ENCODE results near the gene ARHGAP12.

DNA sequence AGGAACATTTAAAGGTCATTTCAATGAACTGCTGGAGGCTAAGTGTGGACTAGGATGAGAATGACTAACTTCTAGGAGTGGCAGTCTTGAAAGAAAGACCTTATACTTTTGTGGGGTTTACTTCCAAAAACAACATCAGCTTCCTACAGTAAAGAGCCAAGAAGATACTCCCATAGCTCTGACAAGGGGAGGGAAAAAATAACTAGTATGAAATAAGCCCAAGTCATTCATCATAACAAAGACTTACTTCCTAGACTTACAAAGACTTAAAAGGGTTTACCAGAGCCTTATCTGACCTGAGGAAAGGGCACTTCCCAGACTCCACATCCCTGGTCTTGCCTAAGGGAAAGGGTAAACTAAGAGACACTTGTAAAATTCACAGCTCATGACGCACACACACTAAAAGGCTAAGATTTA is 31.7 kb downstream of the ARHGAP12 start:
- TF ChIP-seq, protein P1, sequence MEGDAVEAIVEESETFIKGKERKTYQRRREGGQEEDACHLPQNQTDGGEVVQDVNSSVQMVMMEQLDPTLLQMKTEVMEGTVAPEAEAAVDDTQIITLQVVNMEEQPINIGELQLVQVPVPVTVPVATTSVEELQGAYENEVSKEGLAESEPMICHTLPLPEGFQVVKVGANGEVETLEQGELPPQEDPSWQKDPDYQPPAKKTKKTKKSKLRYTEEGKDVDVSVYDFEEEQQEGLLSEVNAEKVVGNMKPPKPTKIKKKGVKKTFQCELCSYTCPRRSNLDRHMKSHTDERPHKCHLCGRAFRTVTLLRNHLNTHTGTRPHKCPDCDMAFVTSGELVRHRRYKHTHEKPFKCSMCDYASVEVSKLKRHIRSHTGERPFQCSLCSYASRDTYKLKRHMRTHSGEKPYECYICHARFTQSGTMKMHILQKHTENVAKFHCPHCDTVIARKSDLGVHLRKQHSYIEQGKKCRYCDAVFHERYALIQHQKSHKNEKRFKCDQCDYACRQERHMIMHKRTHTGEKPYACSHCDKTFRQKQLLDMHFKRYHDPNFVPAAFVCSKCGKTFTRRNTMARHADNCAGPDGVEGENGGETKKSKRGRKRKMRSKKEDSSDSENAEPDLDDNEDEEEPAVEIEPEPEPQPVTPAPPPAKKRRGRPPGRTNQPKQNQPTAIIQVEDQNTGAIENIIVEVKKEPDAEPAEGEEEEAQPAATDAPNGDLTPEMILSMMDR (IDR thresholded peaks at IDR 0.05; ENCODE audit: insufficient read depth, low read length) = no peak
- TF ChIP-seq SPI1 (IDR thresholded peaks at IDR 0.05; ENCODE audit: borderline replicate concordance, low read depth) = no peak
- TF ChIP-seq POLR2AphosphoS5 (IDR thresholded peaks at IDR 0.05; ENCODE audit: low read depth) = no peak
- TF ChIP-seq, protein P2, sequence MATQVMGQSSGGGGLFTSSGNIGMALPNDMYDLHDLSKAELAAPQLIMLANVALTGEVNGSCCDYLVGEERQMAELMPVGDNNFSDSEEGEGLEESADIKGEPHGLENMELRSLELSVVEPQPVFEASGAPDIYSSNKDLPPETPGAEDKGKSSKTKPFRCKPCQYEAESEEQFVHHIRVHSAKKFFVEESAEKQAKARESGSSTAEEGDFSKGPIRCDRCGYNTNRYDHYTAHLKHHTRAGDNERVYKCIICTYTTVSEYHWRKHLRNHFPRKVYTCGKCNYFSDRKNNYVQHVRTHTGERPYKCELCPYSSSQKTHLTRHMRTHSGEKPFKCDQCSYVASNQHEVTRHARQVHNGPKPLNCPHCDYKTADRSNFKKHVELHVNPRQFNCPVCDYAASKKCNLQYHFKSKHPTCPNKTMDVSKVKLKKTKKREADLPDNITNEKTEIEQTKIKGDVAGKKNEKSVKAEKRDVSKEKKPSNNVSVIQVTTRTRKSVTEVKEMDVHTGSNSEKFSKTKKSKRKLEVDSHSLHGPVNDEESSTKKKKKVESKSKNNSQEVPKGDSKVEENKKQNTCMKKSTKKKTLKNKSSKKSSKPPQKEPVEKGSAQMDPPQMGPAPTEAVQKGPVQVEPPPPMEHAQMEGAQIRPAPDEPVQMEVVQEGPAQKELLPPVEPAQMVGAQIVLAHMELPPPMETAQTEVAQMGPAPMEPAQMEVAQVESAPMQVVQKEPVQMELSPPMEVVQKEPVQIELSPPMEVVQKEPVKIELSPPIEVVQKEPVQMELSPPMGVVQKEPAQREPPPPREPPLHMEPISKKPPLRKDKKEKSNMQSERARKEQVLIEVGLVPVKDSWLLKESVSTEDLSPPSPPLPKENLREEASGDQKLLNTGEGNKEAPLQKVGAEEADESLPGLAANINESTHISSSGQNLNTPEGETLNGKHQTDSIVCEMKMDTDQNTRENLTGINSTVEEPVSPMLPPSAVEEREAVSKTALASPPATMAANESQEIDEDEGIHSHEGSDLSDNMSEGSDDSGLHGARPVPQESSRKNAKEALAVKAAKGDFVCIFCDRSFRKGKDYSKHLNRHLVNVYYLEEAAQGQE (IDR thresholded peaks at IDR 0.05; ENCODE audit: insufficient replicate concordance, low read depth) = no peak
- TF ChIP-seq GABPA (IDR thresholded peaks at IDR 0.05; ENCODE audit: low read depth) = no peak
